Measurements from ENCODE around the gene PHLPP1. TPM values are rescaled to one million over a fixed set of nuclear protein-coding genes. Genes with fewer than 3 reads are reported as not detected.

Gene PHLPP1
- total and polyA plus RNA-seq, 9 of the 15 experiments (the other 6 are each of a cell fraction or from before 2014, with no cell fraction given), result 0.56 to 9.0 (median 4.5) TPM

- TF ChIP-seq ZNF277 (CRISPR knock-in tag; IDR thresholded peaks at IDR 0.05; ENCODE audit: borderline replicate concordance) (no peak), HDGF (IDR thresholded peaks at IDR 0.05) (no peak), CBX3 (IDR thresholded peaks at IDR 0.05; ENCODE audit: borderline replicate concordance in 1 of 2, low read length in 2 of 2) (no peak), NRF1 (conservative IDR thresholded peaks at IDR 0.05 in 1 of 2, IDR thresholded peaks at IDR 0.05 in 1 of 2) (0 out of 4 replicates have a peak, but pooled peaks of 1 of the 2 experiments have one; percentile 11), MYBL2 (IDR thresholded peaks at IDR 0.05; ENCODE audit: low read depth) (no peak), MYBL2 (CRISPR knock-in tag; IDR thresholded peaks at IDR 0.05; ENCODE audit: borderline replicate concordance) (no peak), PKNOX1 (IDR thresholded peaks at IDR 0.05) (peak; percentile 90), REST (IDR thresholded peaks at IDR 0.05; ENCODE audit: borderline replicate concordance) (no peak), REST (CRISPR knock-in tag; IDR thresholded peaks at IDR 0.05; ENCODE audit: low read depth) (no peak), BDP1 (IDR thresholded peaks at IDR 0.05; ENCODE audit: insufficient read depth, insufficient read length) (no peak), BCL6 (CRISPR knock-in tag; IDR thresholded peaks at IDR 0.05) (no peak), NFIX (CRISPR knock-in tag; IDR thresholded peaks at IDR 0.05; ENCODE audit: low read depth) (no peak), RNF219 (CRISPR knock-in tag; IDR thresholded peaks at IDR 0.05) (no peak), MYC (IDR thresholded peaks at IDR 0.05; ENCODE audit: low read depth, low read length) (peak; percentile 38; the same call in 1 of the 2 replicates), MYC (CRISPR knock-in tag; IDR thresholded peaks at IDR 0.05; ENCODE audit: borderline replicate concordance, low read depth) (no peak)
Observed at GRCh38 chr18:62850619-62851306, 135.4 kb downstream of the PHLPP1 start (continued).
